HG03354 (cell line): ENCODE measurements around the gene PADI1.

Source experiments
- ATAC-seq: cut with Tn5 transposase; IDR thresholded peaks from one replicate; pipeline ENCODE4 v1.9.1; 2021; ENCODE audit warnings: mild to moderate bottlenecking; ENCODE audit not compliant: unreplicated experiment, poor library complexity, severe bottlenecking

PADI1 gene

DNA sequence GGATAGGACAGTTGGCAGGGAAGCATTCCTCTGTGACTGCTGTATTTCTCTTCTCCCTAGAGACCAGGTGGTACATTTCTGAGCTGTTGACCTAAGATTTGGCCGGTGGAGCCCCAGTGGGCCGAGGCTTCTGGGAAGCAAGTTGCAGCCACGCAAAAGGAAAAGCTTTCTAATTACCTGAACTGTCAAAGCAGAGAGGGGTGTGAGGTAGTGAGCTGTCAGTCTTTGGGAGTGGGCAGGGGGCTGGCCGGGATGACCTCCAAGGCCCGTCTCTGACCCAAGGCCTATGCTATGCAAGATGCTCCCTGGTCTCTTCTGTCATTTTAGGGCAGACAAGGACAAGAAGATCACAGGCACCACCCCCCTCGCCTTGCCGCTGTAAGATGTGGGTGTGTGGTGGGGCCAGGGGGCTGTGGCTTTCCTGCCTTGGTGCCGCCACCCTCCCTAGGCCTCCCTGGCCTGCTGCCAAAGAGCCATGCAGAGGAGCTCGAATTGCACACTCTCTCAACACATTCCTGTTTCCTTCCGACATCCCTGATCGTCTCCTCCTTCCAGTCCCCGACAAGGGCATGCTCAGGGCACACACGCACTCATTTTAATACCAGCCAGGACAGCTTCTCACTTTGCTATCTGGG, 7.7 kb downstream of the PADI1 start:
- ATAC-seq: no peak

DNA sequence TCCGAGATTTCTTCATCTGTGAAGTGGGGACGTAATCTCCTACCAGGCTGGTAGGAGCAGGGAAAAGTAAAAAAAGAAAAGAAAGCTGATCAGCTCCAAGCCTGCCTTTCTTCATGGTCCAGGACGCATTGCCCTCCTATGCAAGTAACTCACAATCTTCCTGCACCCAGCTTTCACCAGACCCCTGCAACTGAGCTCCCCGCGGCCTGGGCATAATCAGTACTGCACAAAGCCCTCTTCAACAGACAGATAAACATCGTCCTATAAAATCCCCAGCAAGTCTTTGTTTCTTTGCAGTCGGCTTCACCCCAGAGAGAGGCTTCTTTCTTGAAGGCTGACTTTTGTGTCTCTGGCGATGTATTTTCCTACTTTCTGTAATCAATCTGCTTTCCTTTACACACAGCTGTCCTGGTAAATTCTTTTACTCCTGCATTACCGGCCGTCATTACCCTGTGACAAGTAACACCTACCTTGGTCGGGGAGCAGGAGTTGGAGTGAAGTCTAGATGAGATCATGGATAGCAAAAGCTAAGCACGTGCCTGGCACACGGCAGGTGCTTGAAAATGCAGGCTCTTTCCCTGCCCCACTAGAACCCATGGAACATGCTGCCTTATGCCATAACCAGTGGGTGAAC, 8.3 kb downstream of the PADI1 start:
- ATAC-seq: no peak

DNA sequence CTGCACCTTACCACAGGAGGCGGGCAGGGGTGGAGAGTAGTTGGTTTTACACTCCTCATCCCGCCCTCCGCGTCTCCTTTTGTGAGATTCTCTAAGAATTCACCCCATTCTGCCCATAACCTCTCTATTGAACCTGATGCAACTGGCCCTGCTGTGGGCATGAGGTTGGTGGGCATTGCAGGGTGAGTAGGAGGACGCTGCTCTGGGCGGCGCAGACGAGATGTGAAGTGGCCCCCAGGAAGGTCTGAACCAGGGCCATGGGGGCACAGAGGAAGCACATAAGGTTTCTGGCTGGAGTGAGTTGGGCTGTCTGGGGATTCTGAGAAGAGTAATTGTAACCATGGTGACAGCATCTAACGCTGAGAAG, 8.8 kb downstream of the PADI1 start:
- no peak for ATAC-seq

DNA sequence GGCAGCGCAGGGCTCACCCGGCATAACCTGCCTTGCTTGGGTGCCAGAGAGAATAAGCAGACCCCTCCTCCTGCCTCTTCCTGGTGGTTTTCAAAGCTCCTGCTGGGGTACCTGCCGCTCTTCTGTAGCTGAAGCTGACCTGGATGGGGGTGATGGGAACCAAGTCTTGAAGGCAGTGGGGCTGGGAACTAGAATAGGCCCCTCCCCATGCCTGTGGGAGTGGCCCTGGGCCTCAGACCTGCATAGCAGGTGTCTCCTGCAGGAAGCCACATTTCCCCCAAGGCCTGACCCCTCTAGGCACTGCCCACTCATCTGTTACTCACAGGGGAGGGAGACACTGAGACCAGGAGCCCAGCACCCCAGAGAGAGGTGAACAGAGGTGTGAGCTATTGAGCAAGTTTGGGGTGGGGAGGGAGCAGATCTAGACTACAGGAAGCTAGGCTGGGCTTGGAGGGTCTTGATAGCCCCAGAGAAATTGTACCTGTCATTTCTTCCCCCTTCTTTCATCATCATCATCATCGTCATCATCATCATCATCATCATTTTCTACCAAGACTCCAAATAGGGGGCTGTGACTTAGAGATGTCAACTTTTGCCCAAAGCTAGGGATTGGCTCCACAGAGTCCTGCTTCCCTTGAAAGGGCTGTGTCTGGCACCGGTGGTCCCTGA, 10.1 kb downstream of the PADI1 start:
- ATAC-seq: no peak

DNA sequence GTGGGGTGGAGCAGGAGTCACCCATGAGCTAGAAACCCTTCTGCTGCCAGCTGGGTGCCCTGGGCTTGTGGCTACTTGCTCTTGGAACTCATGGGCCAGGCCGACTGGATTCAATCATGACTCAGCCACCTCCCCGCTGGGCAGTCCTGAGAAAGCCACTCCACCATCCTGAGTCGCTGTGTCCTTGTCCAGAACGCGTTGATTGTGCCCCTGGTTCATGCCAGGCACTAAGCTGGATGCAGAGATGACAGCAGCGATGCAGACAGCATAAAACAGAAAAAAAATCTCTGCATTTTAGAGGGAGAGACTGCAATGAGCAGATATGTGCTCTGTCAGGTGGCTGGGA, 10.6 kb downstream of the PADI1 start:
- ATAC-seq: no peak

DNA sequence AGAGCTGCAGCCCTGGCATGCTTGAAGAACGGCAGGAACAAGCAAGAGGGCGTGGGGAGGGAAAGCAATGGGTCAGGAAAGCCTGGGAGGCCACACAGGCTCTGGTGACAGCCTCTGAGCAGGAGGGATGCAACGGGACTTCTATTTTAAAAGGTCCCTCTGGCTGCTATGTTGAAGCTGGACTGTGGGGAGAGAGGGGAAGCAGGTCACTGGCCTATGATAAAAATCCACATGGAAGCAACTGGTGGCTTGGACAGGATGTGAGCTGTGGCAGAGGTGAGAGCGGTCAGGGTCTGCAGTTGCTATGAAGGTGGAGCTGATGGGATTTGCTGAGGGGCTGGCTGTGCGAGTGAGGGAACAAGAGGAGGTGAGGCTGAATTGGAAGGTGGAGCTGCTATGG, 11.2 kb downstream of the PADI1 start:
- no peak for ATAC-seq

DNA sequence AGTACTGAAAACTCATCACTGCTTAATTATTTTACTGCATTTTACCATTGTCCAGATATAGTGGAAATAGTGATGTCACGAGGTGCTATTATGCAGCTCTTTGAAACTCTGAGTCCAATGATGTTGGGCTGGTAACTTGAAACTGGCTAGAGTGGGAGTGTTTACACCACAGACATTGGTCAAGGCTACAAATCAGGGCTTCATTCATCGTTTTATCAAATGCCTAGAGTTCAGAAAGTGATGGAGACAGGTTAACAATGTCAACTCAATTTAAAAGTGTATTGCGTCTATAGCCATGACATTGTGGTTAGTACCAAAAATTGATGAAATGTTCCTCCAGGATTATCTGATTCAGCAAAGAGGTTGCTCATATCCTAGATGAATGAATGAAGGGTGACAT, 12.7 kb downstream of the PADI1 start:
- ATAC-seq: no peak

DNA sequence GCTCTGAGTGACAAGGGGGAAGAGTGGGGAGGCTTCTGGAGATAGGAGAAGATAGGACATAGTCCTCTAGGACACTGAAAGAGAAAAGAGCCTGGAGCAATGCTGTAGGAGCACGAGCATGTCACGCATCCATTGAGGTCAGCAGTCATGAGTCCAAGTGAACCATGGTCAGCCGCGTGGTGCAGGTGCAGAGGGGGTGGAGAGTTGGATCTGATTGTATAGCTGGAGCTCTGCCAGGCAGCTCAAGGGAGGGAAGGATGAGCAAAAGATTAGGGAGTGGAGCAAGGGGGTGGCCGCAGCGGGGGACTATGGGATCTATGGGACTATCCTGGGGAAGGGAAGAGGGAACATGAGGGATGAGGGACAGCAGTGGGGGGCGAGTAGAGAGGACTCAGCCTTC, 14.0 kb downstream of the PADI1 start:
- ATAC-seq: no peak

DNA sequence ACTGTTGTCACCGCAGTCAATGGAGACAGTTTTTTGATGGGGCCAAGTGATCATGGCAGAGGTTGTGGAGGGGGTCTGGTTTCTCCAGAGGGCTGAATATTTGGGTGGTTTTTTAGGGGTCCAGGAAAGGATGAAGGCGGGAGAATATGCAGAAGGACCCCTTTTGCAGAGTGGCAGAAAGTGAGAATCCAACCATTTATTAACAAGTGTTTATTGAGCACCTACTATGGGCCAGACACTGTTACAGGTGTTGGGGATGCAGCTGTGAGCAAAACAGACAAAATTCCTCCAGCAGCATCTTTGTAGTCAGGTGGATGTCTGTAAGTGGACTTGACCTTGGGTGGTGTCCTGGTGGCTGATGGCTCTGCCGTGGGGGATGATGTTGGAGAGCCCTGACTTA, 15.4 kb downstream of the PADI1 start:
- no peak for ATAC-seq

DNA sequence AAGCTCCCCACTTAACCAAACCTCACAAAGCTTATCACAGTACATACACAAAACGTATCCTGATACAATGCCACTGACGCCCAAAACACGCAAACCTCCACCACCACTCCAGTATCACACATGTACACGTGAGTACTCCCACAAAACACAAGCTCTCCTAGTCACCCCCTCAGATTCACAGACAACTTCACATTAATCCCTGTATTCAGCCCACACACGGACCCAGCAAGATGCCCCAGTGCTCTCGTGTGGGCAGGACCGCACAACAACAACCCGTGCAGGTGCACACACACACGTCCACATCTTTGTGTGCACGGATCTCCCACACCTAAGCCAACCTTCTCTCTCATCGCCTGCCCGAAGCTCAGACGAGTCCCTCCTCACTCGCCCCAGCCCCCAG, 17.6 kb downstream of the PADI1 start:
- no peak for ATAC-seq

DNA sequence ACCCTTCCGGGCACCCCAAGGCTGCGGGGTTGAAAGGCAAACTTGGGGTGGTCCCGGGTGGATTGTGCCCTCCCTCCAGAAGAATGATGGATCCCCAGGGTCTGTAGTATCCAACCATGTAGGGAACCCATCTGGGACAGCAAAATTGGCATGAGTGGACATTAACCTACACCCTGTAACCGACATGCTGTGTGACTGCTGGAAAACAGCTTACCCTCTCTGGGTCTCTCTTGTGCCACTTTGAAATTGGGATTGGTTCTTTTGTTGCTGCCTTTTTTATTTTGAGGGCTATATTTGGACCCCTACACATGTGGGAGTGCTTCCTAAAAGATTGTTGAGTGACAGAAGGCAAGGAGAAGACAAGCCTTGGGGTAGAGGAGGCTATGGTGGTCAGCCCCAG, 19.5 kb downstream of the PADI1 start:
- ATAC-seq: no peak

DNA sequence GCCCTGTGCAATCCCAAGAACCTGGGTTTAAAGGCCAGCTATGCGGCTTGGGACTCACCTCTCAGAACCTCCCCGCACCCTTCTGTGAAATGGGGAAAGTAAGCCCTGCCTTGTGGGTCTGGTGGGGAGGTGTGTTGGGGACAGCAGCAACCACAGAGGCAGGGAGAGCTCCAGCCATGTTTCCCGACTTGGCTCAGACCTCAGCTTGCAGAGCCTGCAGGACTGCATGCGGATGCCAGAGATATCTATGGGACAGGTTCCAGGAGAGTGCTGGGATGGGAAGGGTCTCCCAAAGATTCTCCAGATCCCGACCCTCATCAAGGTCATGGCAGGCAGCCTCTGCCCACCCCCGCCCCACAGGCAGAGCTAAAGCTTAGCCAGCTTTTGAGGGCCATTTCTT, 20.2 kb downstream of the PADI1 start:
- no peak for ATAC-seq

DNA sequence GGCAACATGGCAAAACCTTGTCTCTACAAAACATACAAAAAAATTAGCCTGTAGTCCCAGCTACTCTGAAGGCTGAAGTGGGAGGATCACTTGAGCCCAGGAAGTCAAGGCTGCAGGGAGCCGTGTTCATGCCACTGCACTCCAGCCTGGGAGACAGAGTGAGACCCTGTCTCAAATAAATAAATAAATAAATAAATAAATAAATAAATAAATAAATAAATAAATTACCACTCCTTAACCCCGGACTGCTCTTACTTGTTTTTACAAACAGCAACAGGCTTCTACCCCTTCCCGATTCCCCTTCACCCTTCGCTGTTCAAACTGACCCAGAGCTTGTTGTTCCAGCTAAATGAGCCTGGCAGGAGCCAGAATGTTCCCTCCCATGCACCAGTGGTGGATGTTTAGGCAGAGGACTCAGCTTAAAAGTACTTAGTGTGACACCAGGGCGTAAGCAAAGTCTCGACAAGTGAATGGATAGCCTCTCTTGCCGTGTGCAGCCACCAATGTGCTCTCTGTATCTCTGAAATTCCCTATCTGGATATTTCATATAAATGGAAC, 22.5 kb downstream of the PADI1 start:
- ATAC-seq: no peak

DNA sequence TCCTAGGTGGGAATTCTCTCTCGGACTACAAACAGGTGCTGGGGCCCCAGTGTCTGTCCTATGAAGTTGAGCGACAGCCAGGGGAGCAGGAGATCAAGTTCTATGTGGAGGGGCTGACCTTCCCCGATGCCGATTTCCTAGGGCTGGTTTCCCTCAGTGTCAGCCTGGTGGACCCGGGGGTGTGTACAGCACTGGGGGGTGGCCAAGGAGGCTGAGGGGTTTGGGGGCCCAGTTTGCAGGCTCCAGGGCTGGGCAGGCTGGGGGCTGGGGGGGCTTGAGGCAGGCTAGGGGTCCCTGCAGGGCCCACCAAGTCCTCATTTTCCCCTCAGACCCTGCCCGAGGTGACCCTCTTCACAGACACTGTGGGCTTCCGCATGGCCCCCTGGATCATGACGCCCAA, 23.7 kb downstream of the PADI1 start:
- no peak for ATAC-seq

DNA sequence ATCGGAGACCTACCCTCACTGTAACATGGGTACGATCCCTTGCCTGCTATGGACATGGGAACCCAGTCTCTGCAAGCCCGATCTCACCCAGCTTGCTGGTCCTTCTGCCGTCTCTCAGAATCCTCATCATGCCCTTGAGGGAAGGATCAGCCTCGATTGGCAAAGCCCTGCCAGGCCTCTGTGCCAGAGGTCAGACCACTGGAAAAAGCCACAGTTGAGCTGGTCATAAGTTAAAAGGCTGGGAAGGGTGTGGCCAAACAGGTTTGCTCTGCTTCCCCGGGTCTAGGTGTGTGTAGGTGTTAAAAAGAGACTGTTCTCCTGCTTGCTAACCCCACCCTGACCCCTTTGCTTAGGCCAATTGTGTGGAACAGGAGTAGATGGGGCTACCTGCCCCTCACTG, 24.5 kb downstream of the PADI1 start:
- no peak for ATAC-seq

DNA sequence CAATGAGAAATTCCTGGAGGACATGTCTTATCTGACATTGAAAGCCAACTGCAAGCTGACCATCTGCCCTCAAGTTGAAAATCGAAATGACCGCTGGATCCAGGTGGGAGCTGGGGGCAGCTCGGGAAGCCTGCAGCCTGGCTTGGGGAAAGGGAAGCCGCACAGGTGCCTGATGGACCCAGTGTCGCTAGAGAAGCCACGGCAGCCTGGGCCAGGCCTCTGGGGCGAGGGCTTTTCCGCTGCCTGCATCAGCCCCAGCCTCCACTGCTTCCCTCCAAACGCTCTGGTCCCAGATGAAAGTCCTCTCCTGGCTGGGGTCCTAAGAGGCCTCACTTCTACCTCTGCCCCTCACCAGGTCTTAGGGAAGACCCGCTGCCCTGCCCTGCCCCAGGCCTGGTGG, 25.2 kb downstream of the PADI1 start:
- no peak for ATAC-seq

DNA sequence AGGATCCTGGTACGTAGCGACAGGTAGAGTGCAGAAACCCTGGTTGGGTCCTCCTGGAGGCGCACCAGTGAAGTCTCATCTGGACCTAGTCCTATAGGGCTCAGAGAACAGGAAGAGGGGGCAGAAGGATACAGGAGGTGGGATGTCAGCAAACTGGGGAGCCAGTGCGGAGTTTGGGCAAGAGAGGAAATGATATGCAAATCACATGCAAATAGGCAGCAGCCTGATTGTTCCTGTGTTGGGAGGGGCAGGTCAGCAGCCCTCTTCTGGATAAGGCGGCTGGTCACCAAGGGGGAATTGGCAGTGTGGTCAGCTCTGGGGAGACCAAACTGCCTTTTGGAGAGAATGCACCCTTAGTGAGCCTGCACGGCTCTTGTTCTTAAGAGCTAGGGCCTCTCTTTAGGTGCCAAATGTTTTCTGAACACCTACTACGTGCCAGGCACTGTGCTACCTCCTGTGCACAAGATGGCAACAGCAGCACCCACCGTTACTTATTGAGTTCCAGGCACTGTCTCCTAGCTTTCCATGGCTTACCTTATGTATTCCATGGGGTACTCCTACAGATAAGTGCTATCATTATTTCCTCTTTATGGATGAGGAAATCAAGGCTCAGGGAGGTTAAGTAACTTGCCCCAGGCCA, 25.9 kb downstream of the PADI1 start:
- no peak for ATAC-seq

DNA sequence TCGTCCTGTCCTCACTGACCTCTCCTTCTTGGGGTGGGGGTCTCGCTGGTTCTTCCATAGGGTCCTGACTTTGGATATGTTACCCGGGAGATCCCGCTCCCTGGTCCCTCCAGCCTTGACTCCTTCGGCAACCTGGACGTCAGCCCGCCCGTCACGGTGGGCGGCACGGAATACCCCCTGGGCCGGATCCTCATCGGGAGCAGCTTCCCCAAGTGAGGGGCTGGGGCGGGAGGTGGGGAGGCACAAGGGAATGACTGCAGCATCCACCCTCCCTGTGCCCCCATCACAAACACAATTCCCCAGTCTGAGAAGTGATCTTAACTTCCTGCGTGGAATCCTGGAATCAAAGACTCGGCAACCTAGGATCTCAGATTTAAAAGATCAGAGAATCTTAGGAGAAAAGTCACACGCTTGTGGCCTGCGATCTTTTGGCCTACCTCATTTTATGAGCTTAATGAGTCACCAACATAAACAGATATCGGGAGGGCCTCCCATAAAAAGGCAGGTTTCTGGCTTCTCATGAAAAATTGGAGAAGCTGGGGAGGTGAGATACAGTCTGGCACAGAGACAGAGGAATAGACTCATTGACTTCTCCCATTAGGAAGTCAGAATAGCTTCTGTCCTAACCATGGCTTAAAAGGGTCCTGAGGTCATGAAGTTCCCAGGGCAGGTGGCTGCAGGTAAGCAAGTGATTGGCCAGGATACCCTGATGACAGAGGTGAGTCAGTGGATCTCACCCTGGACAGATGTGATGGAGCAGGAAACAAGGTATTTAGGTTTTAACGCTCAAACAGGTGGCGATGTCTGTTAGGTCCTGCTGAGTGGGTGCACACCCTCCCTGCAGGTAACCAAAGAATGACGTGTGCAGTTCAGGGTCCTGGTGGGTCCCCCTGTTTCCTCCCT, 28.1 kb downstream of the PADI1 start:
- no peak for ATAC-seq

DNA sequence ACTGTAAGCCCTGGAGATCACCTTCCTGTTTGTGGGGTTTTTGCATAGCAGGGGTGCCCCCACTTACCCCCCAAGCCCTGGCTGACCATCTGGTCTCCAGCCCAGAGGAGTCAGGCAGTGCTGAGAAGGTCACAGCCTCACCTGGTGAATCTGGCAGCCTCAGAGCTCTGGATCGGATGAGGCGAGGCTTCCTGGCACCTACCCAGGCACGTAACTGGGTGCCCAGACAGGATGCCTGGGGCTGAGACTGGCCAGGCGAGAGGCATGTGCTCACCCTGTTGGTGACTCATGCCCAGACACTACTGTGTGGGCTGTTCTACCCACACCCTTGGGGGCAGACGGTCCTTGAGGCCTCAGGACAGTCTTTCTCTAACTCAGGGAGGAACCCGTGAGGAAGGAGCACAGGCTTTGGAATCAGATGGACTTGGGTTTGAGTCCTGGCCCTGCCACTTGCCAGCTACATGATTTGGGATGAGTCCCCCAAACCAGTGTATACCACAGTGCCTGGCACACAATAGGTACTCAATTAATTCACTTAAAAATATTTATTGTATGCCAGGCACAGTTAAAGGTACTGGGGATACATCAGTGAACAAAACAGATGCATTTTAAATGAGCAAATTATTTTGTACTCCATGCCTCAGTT, 28.9 kb downstream of the PADI1 start:
- no peak for ATAC-seq
